Retina (tissue), 1 donor: ENCODE results near the gene CMSS1.
"Not testable (repeated sequence)": the region's sequence is repeated elsewhere in the genome, so short reads cannot be mapped to it uniquely, and the experiment has no call there.

Source experiments
- DNase-seq: peaks from one replicate; pipeline ENCODE4 v3.0.0-alpha.2; 2016

The CMSS1 gene

DNA sequence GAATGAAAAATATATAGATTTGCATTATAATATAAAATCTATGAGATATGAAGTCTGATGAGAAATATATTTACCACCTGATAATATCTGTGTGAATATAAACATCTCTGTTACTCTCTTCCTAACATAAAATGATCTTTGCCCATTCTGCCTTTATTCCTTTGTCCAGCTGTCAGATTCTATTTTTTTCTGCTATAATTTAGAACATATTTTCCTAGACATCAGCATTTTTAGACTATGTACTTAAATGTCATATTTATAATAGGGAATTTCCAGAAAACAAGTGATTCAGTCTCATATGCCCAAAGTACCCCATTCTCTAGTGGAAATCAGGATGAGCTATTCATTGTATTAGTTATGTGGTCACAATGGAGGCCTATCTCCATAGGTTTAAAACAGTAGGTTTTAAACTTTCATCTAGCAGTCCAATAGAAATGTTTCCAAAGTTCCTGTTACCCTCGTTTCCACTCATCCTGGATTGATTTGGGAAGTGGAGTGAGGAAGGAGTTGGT lies 213.3 kb downstream of the CMSS1 start:
- no peak for DNase-seq

DNA sequence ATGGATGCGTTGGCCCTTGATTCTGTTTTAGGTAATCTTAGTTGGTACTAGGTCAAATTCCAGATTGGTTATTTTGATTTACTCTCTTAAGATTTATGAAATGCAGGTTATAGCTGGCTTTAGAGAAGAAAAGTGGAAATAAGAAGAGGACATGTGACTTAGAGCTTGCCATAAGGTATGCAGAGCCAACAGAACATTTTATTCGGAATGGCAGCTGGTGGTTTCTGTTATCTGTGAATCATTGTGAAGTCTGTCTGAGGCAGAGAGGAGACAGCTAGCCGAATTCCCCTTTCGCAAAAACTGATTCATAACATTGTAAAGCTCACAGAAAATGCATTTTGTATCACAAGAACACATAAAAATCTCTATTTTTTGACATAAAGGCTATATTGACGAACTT lies 214.6 kb downstream of the CMSS1 start:
- DNase-seq = no peak

DNA sequence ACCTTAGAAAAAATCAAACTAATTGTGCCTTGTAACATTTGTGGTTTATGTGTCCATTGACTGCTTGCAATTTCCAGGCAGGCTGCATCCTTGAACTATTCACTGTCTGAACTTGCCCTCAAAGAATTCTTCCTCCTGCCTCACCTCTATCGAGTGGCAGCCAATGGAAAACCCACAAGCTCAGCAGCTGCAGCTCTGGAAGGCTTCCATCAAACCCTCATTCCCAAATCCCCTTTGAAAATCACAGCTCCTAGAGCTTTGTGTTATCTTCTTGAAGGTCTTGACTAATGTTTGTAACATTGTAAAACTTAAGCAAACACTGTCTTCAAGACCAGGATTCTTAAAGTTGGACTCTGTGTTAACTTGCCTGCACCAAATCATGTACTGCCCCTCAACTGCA lies 215.5 kb downstream of the CMSS1 start:
- DNase-seq = no peak

GRCh38 chr3:100033903-100034471 lies 216.3 kb downstream of the CMSS1 start:
- no peak for DNase-seq

DNA sequence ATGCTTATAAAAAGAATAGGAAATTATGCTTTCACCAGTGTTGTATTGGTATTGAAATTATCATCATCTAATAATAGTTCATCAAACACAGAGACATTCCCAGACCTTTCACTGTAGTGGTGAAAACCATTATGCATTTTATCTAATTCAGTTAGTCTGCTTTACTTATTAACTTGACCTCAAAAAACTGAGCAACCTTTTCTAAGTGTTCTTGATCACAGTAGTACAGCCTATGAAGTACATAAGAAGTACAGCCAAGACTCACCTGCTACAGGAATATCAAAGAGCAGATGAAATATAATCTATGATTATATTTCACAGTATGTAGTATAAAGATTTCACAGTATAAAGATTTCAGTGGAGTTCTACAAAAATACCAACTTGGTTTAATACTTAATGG lies 221.4 kb downstream of the CMSS1 start:
- no peak for DNase-seq

DNA sequence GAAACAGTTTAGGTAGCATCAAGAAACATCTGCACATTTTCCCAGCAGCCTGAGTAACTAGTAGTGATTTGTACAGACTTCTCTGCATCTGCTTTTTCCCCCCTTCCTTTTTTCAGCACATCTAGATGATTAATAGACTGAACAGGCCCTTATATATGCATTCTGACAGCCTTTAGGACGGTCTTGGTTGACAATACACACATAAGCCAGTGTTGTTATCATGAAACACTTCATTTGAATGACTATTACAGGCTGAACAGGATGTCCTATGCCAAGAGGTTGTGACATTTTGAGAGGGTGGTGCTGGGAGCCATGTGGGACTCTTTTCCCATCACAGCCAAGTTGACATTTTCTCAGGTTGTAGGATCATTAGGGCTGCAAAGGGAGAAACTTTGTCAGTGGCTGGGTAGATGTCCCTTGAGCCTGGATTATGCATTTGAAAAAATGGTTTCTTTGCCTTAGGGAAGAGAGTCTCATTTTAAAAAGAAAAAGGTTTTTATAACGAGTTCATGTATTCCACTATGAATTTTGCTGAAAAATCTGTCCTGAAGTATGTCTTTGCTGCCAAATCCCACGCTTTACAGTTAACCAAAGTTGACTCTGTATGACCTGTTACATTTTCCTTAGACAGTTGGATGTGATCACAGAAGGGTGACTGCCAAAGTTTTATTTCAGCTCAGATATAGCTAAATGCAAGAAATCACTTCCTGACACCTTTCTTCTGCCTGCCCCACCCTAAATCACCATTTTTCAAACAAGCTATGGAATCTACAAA lies 223.0 kb downstream of the CMSS1 start:
- no peak for DNase-seq

- DNase-seq = no peak
These were observed 223.7 kb downstream of the CMSS1 start for GRCh38 chr3:100041328-100041749.

DNA sequence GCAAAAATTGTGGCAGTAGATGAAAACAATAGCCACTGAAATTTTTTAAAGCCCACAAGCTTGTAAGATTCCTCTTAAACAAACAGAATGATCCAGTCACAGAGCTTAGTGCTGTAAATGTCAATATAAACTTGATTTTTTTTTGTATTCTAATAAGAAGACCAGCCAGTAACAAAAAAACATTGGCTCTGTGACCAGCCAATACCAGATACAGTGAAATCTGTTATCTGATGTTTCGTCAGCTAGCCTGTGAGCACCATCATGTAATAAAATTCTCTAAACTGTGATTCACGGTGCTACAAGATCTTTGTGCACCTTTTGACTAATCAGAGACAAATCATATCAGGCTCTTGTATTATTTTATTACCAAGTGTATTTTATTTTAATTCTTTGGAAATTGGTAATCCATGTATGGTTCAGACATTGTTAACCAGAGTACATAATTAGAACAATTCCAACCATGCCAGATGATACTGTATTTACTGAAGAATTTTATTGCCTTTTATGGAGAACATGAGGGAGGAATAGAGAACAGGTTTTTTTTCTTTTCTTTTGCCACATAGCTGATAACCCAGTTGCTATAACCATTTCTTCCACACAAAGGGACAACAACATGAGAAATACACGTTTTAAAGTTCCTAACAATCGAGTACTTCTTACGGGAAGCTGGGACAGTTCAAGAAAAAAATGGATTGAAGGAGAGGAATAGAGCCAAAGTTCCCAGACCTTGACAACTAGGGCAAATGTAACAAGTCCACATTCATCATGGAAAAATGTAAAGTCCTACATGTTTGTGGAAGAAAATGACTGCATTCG lies 224.7 kb downstream of the CMSS1 start:
- no peak for DNase-seq

- DNase-seq = no peak
These were observed 225.6 kb downstream of the CMSS1 start for GRCh38 chr3:100043271-100043670.

- DNase-seq = no peak
These were observed 226.7 kb downstream of the CMSS1 start for GRCh38 chr3:100044369-100044768.

DNA sequence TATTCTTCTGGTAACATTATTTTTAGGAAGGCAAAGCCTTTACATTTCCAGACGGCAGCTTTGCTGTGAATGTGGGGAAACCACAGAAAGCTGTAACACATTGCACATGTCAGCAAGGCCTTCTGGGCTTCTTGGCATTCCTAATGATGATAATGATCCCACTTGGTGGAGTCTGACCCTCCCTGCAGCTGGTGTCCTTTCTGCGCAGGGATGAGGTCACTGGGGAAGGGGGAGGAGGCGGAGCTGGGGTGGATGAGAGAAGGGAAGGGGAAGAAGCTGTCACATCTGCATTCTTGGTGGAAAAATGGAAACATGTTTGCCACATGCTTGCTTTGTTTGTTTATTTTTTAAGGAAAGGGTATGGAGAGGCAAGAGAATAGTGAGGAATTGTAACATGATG lies 228.0 kb downstream of the CMSS1 start:
- no peak for DNase-seq

DNA sequence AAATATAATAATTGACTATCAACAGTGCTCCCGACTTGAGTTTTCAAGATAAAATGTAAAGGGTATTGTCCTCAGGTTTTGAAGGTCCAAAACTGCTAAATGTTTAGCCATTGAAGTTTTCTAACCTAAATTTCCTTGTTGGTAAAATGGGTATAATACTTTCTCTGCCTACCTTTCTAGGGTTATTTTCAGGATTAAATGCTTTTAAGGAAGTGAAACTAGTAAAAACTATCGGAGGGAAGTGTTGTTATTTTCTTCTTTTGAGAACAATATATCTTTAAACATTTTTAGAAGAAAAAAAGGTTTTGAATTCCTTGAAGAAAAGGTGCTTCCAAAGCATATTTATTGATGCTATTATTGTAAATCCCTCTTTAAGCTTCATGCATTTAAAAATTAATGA lies 229.3 kb downstream of the CMSS1 start:
- no peak for DNase-seq

GRCh38 chr3:100047455-100048141 lies 229.9 kb downstream of the CMSS1 start:
- DNase-seq = no peak

- DNase-seq = no peak
These were observed 230.6 kb downstream of the CMSS1 start for GRCh38 chr3:100048248-100048647.

GRCh38 chr3:100051513-100051912 lies 233.9 kb downstream of the CMSS1 start:
- not testable (repeated sequence) for DNase-seq

DNA sequence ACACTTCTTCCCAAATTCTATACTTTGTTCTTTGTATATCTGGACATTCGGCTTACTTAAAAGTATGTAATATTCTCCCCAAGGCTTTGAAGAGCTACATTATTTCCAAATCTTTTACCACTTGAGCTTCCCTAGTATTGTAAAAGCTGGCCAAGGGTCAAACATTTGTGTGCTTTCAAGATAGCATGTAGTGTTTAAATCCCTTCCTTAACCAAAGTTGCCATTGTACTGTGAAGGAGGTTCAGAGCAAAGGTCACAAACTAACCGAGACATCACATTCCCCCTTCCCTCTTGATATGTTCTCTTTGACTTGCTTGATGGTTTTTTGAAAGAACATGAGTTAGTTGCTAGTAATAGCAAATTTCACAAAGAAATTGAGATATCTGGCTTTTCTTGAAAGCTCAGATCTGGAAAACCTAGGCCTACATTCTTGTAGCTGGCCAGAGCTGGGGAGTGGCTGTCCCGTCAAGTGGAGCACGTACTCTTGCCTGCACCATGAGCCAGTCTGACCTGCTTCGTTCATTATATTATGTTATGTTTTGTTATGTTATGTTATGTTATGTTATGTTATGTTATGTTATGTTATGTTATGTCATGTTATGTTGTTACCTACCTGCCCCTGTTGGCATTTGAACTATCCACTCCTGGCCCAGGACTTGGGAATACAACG lies 236.4 kb downstream of the CMSS1 start:
- no peak for DNase-seq

DNA sequence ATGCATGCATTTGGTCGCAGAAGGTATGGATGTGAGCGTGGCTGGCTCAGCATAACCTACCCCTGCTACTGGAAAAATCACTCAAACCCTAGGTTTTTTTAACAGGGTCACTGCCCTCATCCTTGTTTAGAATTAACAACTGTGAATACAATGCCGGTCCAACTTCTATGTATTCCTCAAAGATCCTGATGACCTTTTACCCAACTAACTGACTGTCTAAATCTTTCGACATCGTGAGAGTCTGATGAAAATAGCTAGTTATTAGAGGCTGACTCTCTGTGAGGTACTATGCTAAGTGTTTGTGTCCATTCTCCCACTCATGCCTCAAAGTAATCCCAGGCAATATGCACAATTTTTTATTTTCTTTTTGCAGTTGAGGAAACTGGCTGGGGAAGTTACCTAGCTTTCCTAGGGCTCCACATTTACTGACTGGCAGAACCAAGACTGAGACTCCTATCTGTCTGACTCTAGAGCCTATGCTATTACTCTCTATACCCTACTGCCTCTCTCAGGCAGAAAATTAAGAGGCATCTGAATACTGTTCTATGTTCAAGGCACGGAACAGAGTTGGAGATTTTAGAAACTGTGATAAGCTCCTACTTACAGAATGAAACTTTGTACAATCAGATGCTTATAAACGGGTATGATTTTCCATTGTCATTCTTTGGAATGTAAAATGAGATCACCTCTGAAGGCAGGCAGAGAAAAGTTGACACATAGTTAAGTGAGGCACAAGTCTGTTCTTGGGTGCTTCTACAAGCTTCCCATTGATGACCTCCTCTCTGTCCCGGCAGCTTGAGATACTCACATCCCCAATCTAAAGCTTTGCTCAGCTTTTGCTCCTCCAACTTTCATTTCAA lies 240.3 kb downstream of the CMSS1 start:
- DNase-seq = no peak

DNA sequence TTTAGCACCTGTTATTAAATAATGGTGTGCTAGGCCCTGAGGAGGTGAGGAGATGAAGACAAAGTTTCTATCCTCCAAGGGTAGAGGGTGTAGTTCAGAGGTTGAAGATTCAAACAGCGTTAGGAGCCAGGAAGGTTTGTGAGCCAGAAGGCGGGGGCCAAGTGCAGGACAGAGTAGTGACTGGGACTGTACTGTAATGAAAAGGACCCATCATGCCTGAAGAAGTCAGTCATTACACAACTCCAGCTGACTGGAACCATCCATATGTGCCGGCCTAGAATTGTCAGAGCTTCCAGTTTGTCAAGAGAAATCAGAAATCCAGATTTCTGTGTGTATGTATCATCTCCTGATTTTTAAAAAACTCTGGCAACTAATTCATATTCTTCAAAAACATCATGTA lies 241.8 kb downstream of the CMSS1 start:
- DNase-seq = no peak

DNA sequence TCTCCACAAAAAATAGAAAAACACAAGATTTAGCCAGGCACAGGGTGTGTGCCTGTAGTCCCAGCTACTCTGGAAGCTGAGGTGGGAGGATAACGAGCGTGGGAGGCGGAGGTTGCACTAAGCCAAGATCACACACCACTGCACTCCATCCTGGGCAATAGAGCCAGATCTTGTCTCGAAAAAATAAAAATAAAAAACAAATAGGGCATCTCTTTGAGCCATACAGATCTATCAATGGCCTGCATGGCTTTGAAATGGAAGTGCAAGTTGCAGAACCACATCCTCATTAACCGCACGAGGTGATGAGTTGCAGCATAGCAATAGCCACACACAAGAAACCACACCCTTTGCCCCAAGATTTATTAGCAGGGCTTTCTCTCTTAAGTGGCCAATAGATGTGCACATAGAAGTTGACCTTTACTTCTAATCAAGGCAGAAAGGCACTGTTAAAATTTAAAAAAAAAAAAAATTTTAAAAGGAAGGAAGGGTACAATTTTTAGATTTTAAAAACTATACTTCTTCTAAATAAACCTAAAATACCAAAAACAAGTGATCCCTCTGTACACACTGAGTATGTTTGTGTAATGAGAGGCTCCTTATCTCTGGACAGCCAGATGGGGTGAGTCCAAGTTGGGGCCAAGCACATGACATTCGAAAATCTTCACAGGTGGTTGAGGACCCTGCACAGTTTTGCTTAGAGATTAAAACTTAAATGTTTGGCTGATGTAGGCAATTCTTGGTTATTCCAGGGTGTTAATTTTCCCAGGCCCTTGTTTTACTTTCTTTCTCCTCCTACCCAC lies 243.2 kb downstream of the CMSS1 start:
- no peak for DNase-seq

GRCh38 chr3:100062665-100063064 lies 245.0 kb downstream of the CMSS1 start:
- DNase-seq = no peak
